Limb (tissue), 2 donors: ENCODE results near the gene SMAD5.

Experiments used
- DNase-seq, 2 donors: peaks; one replicate each; pipeline ENCODE4 v3.0.0-alpha.2; 2016; ENCODE audit errors: extremely low spot score in 2 of 2

SMAD5 gene

DNA sequence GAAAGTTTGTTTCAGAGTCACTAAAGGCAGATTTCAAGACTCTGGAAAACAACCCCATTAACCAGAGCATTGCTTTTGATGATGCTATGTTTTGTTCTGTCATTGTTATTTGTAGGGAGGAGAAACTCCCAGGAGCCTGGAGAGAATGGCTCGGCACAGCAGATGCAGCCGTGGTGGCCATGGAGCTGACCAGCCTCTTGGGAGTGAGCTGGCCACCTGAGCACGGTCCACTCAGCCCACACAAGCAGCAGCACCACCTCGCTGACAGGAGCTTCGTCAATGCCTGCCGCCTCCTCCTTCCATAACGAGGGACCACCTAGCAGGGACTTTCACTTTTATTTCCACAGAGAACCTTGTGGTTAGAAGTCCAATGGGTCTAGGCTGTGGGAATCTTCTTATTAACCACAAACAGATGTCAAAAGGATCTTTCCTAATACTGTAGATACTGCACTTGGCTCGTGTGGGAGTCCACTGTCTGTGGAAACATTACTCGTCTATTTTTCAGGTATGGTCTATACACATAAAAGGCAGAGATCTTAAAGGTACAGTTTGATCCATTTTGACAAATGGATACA, 81.4 kb downstream of the SMAD5 start:
- no peak for DNase-seq

DNA sequence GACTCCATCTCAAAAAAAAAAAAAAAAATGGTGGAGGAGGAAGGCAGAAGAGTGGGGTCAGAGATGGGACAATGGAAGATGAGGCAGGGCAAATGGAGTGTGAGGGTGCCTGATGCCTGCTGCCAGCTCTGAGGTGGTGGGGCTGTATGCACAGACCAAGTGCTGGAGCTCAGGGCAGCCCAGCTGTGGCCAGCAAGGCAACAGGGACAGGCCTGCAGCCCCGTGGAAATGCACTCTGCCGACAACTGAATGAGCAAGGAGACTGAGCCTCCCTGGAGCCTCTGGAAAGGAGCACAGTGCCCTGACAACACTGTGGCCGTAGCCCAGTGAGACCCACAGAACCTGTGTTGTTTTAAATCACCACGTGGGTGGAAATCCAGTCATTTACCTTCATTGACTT, 83.2 kb downstream of the SMAD5 start:
- no peak for DNase-seq

DNA sequence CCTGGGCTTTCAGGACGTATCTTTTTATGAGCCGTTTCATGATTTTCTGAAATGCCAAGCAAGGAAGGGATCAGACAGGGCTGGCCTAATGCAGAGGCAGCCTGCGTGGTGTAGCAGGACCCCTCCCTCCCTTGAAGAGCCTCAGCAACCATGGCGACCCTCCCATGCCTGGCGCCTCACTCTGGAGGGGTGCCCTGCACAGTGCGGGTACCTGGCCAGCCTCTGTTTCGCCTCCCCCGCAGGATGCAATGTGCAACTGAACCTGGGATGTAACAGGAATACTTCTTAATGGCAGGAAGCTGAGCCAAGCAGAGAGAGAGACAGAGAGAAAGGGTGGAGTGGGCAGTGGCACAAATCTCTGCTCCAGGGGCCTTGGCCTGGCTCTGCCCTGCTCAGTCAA, 83.6 kb downstream of the SMAD5 start:
- no peak for DNase-seq

DNA sequence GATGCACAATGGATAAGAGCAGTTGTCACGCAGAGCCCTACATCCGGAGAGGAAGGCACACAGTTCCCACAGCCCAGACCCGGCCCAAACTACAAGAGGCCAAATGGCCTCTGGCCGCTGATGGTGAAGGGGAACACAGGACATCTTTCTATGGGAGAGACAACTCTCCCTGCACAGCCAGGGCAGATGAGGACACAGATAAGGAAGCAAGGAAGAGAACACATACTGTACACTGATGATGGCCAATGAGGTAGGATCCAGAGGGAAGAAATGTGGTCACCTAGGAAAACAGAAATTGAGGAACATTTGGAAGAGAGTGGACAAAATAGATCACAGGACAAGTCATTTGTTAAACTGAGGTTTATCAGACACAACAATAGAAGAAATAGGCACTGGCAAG, 88.7 kb downstream of the SMAD5 start:
- no peak for DNase-seq

DNA sequence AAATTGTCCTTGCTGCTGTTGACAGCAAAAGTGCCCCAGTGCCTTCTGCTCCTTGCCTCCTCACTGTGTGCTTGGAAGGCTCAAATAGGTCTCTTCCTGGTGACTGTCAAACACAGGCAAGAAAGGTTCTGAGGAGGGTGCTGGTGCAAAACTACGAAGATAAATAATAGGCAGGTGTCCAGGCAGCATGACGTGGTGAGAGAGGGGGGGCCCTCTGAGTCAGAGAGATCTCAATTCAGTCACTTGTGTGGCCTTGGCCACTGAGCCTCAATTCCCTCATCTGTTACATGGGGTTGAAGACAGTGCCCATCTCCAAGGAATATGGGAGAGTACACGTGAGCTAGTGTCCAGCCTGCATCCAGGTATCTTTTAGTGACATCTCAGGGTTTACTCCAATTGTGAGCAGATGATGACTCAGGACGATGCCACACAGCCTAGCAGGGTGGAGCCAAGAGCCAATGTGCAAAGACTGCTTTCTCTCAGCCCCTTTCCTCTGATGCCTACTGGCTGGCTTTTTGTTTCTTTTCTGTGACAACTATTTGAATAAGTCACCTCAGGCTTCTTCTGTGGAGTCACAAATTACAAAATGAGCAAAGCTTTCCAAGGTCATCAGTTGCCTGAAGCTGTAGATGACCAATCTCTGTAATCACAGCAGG, 90.1 kb downstream of the SMAD5 start:
- DNase-seq, result no peak

DNA sequence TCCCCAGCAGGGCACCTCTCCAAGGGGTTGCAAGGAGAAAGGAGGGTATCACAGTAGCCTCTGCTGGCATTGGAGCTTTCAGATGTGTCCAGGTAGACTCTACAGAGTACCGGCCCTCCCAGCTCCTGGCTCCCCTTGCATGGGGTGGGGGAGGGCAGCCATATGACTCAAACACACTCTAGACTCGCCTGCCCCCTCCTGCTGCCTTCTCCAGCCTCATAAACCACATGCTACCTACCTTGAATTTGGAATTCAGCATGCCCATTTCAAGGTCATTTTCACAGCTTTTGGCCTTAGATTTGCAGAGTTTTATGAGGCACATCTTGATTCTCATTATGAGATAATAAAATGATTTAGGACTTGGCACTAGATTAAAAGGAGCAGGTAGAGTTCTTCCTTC, 93.2 kb downstream of the SMAD5 start:
- DNase-seq, result no peak

DNA sequence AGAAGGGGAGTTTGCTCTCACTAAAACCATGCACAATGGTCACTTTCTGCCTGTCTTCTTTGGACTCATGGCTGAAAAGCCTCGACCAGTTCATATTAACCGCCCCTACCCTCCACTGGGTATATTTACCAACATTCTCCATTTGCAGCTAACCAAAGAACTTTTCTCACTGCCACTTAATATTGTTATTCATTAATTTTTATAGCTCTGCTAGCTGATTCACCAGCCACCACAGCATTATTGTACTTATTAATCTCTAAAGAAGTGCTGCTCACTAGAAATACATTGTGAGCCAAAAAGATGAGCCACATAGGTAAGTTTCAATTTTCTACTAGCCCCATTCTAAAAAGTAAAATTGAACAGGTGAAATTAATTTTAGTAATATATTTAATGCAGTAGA, 93.8 kb downstream of the SMAD5 start:
- no peak for DNase-seq

DNA sequence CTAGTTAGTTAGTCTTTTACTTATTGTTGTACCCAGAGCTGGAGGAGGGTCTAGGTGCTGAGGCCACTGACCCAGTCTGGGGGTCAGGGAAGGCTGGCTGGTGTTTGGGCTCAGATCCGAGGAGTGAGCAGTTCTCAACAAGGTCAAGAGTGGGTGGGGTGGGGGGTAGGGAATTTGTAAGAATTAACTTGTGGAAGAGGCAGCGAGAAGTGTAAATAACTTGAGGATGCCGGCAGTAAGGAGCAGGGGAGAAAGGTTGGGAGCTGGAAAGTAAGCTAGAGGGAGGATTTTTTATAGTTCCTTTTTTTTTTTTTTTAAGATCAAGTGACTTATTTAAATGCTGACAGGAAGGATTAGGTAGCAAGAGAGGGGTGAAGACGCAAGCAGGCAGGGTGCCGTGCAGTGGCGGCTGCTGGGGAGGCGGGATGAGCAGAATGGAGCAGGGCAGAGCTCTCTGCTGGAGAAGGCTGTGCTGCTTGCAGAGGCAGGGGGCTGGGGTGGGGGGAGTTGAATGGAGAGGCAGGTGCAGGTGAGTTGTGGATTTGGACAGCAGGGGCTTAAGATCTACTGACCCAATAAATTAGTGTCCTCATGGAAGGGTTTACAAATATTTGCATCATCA, 95.6 kb downstream of the SMAD5 start:
- DNase-seq, result no peak

DNA sequence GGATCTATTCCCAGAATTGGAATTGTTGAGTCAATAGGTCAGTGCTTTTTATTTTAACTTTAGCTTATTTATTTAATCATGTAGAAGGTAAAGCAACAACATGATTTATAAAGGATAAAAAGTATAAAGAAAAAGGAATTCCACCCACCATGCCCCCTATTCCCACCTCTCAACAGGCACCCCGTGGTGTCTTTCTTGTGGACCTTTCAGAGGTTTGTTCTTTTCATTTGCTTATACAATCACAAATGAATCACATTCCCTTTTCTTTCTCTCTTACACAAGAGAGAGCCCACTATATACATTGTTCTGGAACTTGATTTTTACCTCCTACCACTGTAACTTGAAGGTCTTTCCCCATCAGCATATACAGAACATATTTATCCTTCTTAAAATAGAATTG, 97.5 kb downstream of the SMAD5 start:
- no peak for DNase-seq

DNA sequence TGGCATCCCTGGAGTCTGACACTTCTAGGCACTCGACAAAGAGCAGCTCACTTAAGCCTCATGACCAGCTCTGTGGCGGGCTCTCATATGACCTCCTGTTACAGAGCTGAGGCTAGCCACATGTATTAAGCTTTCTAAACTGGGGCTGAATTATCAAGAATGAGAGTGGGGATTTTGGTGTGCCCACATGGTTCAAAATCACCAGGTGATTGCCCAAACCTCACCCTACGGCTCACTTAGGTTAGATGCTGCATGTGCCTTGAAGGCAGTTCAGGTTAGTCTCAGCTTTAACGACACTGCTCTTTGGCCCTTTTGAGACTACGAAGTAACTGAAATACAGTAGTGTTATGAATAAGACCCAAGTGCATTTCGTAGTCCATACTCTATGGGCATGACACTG, 99.7 kb downstream of the SMAD5 start:
- no peak for DNase-seq
